Measurements from ENCODE around the gene XPNPEP1.

Gene XPNPEP1

GRCh38 chr10:109922976-109923921 lies at the start of gene XPNPEP1:
Gene XPNPEP1 (minus strand): TSS chr10:109923511. CDS start chr10:109923433, 78 bp downstream.
- DNase-seq: peak; percentile 36

GRCh38 chr10:109972372-109973001 lies 49.2 kb upstream of the XPNPEP1 start:
- no peak for DNase-seq

- no peak for DNase-seq
These were observed 48.3 kb upstream of the XPNPEP1 start for GRCh38 chr10:109971634-109972033.

GRCh38 chr10:109969760-109970346 lies 46.5 kb upstream of the XPNPEP1 start:
- no peak for DNase-seq

GRCh38 chr10:109968953-109969759 lies 45.8 kb upstream of the XPNPEP1 start:
- DNase-seq: no peak

- no peak for DNase-seq
These were observed 44.4 kb upstream of the XPNPEP1 start for GRCh38 chr10:109967739-109968088.

GRCh38 chr10:109966961-109967738 lies 43.8 kb upstream of the XPNPEP1 start:
- no peak for DNase-seq

GRCh38 chr10:109964318-109964717 lies 41.0 kb upstream of the XPNPEP1 start:
- DNase-seq: no peak

- no peak for DNase-seq
These were observed 40.1 kb upstream of the XPNPEP1 start for GRCh38 chr10:109963439-109963838.

GRCh38 chr10:109962247-109962646 lies 38.9 kb upstream of the XPNPEP1 start:
- no peak for DNase-seq

- no peak for DNase-seq
These were observed 38.1 kb upstream of the XPNPEP1 start for GRCh38 chr10:109961174-109962001.

- DNase-seq: no peak
These were observed 37.4 kb upstream of the XPNPEP1 start for GRCh38 chr10:109960682-109961081.

GRCh38 chr10:109959259-109960145 lies 36.2 kb upstream of the XPNPEP1 start:
- DNase-seq: no peak

- DNase-seq: no peak
These were observed 34.7 kb upstream of the XPNPEP1 start for GRCh38 chr10:109958059-109958458.

- DNase-seq: no peak
These were observed 33.9 kb upstream of the XPNPEP1 start for GRCh38 chr10:109957092-109957797.

- no peak for DNase-seq
These were observed 33.3 kb upstream of the XPNPEP1 start for GRCh38 chr10:109956454-109957091.

GRCh38 chr10:109953766-109954165 lies 30.5 kb upstream of the XPNPEP1 start:
- DNase-seq: no peak

GRCh38 chr10:109952526-109952925 lies 29.2 kb upstream of the XPNPEP1 start:
- DNase-seq: no peak

Data from NCI-H748 treated with DMSO at 0.1 percent for 48 hours (cell line).